ENCODE data around the gene C9orf43. TPM values are rescaled to one million over a fixed set of nuclear protein-coding genes. Genes with fewer than 3 reads are reported as not detected.

Gene C9orf43
- total and polyA plus RNA-seq, 9 of the 15 experiments (the other 6 are each of a cell fraction or from before 2014, with no cell fraction given) = 0.21 to 0.58 (median 0.33) TPM

DNA sequence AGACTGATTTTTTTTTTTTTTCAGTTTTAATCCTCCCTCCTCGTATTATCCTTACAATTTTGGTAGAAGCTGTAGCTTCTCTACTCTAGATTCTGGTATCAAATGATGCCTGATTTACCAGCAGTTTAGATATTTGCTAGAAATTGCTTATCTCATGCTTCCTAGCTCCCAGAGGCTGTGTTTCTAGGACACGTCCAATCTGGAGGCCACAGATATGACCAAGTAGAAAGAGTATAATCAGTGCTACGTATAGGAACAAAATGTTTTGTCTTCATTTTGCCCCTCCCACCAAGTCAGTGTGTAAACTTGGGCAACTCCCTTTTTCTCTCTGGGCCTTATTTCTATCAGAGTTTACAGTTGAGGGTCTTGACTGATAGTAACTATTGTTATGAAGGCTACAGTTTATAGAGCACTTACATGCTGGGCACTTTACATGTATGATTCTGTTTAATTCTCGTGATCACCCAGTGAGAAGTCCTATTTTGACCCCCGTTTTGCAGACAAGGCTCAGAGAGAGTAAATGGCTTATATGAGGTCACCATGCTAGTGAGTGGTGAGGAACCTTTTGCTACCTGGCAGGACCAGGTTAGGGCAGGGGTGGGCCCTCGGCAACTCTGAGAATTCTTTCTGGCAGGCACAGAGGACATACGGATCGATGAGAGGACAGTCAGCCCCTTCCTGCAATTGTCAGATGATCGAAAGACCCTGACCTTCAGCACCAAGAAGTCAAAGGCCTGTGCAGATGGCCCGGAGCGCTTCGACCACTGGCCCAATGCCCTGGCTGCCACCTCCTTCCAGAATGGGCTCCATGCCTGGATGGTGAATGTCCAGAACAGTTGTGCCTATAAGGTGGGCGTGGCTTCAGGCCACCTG, 41.3 kb upstream of the C9orf43 start (continued):
- TF ChIP-seq, protein P1, sequence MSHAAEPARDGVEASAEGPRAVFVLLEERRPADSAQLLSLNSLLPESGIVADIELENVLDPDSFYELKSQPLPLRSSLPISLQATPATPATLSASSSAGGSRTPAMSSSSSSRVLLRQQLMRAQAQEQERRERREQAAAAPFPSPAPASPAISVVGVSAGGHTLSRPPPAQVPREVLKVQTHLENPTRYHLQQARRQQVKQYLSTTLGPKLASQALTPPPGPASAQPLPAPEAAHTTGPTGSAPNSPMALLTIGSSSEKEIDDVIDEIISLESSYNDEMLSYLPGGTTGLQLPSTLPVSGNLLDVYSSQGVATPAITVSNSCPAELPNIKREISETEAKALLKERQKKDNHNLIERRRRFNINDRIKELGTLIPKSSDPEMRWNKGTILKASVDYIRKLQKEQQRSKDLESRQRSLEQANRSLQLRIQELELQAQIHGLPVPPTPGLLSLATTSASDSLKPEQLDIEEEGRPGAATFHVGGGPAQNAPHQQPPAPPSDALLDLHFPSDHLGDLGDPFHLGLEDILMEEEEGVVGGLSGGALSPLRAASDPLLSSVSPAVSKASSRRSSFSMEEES (CRISPR knock-in tag; IDR thresholded peaks at IDR 0.05) = no peak
- TF ChIP-seq RFX5 (IDR thresholded peaks at IDR 0.05; ENCODE audit: low read depth, low read length) (no peak), RB1 (IDR thresholded peaks at IDR 0.05; ENCODE audit: low read depth) (peak; percentile 32; the same call in 1 of the 2 replicates), FOXK1 (CRISPR knock-in tag; IDR thresholded peaks at IDR 0.05; ENCODE audit: borderline replicate concordance) (no peak), ZNF707 (CRISPR knock-in tag; conservative IDR thresholded peaks at IDR 0.05) (no peak), ZSCAN32 (CRISPR knock-in tag; IDR thresholded peaks at IDR 0.05) (no peak), NR2C1 (IDR thresholded peaks at IDR 0.05) (no peak), NR2C1 (tag; IDR thresholded peaks at IDR 0.05) (no peak), ZNF217 (CRISPR knock-in tag; IDR thresholded peaks at IDR 0.05) (no peak)
- TF ChIP-seq, protein P2, sequence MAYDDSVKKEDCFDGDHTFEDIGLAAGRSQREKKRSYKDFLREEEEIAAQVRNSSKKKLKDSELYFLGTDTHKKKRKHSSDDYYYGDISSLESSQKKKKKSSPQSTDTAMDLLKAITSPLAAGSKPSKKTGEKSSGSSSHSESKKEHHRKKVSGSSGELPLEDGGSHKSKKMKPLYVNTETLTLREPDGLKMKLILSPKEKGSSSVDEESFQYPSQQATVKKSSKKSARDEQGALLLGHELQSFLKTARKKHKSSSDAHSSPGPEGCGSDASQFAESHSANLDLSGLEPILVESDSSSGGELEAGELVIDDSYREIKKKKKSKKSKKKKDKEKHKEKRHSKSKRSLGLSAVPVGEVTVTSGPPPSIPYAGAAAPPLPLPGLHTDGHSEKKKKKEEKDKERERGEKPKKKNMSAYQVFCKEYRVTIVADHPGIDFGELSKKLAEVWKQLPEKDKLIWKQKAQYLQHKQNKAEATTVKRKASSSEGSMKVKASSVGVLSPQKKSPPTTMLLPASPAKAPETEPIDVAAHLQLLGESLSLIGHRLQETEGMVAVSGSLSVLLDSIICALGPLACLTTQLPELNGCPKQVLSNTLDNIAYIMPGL (CRISPR knock-in tag; IDR thresholded peaks at IDR 0.05) = no peak
- TF ChIP-seq, protein P3, sequence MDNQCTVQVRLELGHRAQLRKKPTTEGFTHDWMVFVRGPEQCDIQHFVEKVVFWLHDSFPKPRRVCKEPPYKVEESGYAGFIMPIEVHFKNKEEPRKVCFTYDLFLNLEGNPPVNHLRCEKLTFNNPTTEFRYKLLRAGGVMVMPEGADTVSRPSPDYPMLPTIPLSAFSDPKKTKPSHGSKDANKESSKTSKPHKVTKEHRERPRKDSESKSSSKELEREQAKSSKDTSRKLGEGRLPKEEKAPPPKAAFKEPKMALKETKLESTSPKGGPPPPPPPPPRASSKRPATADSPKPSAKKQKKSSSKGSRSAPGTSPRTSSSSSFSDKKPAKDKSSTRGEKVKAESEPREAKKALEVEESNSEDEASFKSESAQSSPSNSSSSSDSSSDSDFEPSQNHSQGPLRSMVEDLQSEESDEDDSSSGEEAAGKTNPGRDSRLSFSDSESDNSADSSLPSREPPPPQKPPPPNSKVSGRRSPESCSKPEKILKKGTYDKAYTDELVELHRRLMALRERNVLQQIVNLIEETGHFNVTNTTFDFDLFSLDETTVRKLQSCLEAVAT (IDR thresholded peaks at IDR 0.05) = no peak
